Fibroblast of the aortic adventitia (primary cell): ENCODE measurements around the gene RASSF8. TPM values are rescaled to one million over a fixed set of nuclear protein-coding genes. Genes with fewer than 3 reads are reported as not detected.

Source experiments
- DNase-seq: peaks from one replicate; pipeline ENCODE4 v3.0.0-alpha.2; 2010; ENCODE audit warnings: low read depth
- H3K4me3 ChIP-seq: 2 replicates; pipeline ENCODE4 v1.5.1; 2011; ENCODE audit warnings: low read depth, mild to moderate bottlenecking, control low read depth, low read length, moderate library complexity
- total RNA-seq: library from RNA; depleted of rRNA; stranded (reverse); fragments of >200 nt; gene quantifications from 2 replicates; pipeline ENCODE4 v1.2.3, GENCODE V29; 2012; ENCODE audit warnings: low replicate concordance
- TF ChIP-seq, protein P1 (sequence below): IDR thresholded peaks from 2 replicates; pipeline ENCODE4 v1.5.1; 2011; ENCODE audit warnings: mild to moderate bottlenecking, low read length, control low read depth, inconsistent platforms; ENCODE audit not compliant: insufficient read depth

RASSF8 gene
- total RNA-seq, 1 donor, result 128 TPM

DNA sequence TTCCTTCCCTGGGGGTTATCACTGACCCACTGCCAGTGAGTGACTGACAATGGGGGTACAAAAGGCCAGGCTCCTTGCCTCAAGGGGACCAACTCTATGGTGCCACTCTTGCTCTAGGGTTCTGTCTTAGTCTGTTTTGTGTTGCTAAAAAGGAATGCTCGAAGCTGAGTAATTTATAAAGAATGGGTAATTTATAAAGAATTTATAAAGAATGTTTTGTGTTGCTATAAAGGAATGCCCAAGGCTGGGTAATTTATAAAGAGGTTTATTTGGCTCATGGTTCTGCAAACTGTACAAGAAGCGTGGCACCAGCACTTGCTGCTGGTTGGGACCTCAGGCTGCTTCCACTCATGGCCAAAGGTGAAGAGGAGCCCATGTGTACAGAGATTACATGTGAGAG is 15.8 kb upstream of the RASSF8 start:
- no peak overlapping the region for H3K4me3 ChIP-seq
- no peak for DNase-seq
- TF ChIP-seq, protein P1, sequence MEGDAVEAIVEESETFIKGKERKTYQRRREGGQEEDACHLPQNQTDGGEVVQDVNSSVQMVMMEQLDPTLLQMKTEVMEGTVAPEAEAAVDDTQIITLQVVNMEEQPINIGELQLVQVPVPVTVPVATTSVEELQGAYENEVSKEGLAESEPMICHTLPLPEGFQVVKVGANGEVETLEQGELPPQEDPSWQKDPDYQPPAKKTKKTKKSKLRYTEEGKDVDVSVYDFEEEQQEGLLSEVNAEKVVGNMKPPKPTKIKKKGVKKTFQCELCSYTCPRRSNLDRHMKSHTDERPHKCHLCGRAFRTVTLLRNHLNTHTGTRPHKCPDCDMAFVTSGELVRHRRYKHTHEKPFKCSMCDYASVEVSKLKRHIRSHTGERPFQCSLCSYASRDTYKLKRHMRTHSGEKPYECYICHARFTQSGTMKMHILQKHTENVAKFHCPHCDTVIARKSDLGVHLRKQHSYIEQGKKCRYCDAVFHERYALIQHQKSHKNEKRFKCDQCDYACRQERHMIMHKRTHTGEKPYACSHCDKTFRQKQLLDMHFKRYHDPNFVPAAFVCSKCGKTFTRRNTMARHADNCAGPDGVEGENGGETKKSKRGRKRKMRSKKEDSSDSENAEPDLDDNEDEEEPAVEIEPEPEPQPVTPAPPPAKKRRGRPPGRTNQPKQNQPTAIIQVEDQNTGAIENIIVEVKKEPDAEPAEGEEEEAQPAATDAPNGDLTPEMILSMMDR, result no peak

GRCh38 chr12:25943940-25944339 is 14.5 kb upstream of the RASSF8 start:
- TF ChIP-seq, protein P1, result no peak
- no peak overlapping the region for H3K4me3 ChIP-seq
- no peak for DNase-seq

DNA sequence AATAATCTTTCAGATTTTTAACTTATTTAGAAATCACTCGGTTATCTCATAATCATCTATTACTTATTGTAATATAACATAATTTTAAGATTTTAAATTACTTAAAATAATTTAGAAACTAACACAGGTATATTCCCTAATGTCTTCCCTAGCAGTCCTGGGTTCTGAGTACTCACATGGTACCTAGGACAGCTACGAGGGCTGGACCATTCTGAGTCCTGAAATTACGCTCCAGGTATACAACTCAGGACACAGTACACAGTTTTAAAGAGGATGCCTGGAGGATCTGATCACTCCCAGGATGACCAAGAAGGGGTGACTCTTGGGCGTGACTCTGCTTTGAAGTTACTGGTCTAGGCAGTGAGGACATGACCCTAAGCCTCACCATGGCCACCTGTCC is 9.1 kb upstream of the RASSF8 start:
- no peak overlapping the region for H3K4me3 ChIP-seq
- TF ChIP-seq, protein P1, result no peak
- DNase-seq, result no peak

DNA sequence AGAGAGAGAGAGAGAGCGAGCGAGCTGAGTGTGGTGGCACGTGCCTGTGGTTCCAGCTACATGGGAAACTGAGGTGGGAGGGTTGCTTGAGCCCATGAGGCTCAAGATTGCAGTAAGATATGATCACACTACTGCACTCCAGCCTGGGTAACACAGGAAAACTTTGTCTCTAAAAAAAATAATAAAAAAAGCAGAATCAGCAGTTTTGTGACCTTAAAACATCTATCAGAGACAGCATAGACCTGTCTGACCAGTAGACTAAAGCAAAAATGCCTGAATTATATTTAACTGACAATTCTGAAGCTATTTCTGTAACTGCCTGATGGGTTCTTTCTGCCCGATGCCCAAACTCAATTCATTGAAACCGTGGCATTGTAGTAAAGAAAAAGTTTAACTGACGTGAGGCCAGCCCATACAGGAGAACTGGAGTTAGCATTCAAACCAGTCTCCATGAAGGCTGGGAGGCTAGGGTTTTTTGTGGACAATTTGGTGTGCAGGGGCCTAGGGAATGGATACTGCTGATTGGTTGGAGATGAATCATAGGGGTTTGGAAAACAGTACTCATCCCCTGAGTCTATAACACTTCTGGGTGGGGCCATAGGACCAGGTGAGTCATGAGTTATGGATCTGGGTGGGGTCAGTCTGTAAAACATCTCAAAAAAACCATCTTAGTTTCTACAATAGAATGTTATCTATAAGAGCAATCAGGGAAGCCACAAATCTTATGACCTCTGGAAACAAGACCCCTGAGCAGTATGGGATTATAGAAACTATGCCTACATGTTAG is 8.0 kb upstream of the RASSF8 start:
- TF ChIP-seq, protein P1, result no peak
- no peak for DNase-seq

DNA sequence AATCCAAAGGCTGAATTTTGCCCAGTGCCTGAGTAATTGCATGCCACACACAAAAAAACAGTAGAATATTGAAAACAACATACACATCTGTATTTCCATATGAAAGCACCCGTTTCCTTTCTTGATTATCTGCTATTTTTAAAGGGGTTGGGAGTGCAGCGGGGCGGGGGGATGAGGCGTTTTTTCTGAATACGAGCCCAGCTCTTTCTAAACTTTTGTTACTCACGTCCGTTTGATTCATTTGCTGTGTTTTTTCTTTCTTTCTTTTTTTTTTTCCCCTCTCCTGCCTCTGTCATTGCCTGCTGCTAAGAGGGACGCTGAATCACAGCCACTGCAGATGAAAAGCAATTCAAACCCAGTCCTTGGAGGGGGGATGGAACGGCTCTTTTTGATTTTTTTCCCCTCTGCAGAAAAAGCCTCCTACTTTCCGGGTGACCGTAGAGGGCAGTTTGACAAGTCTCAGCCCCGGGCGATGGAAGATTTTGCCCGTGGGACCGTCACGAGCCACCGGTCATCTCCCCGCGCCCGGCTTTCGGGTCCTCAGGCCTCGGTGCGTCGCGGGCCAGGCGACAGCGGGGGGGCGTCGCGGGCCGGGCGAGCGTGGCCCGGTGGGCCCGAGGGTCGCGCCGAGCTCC is 572 bp upstream of the RASSF8 start:
- DNase-seq, result peak; percentile 89
- peak overlapping the region; percentile 71 for H3K4me3 ChIP-seq
- TF ChIP-seq, protein P1, result no peak

More for the DNA sequence above, 8.0 kb upstream of the RASSF8 start:
- no peak overlapping the region for H3K4me3 ChIP-seq

- TF ChIP-seq, protein P1, result peak; percentile 26
- H3K4me3 ChIP-seq, result peak overlapping the region; percentile 94
- peak; percentile 93 for DNase-seq
Measured at GRCh38 chr12:25959071-25959961, 834 bp downstream of the RASSF8 start.
